HepG2 (cell line): ENCODE measurements around the gene SYNC. TPM values are rescaled to one million over a fixed set of nuclear protein-coding genes. Genes with fewer than 3 reads are reported as not detected.

Experiments
- ETV5 ChIP-seq: IDR thresholded peaks from 2 replicates; pipeline ENCODE4 v1.6.1; 2018; ENCODE audit warnings: missing biosample characterization, missing genetic modification reagents, inconsistent platforms, borderline replicate concordance
- FOXO1 ChIP-seq: sonication (generic); formaldehyde crosslinking; IDR thresholded peaks from 2 replicates; pipeline ENCODE4 v1.4.0; 2020; ENCODE audit warnings: missing genetic modification reagents
- NCOR1 ChIP-seq: fragments of 200-600 bp; sonication (generic); IDR thresholded peaks from 2 replicates; pipeline ENCODE4 v1.7.0; 2017; ENCODE audit warnings: antibody characterized with exemption, low read length, borderline replicate concordance
- NFKBIZ ChIP-seq: IDR thresholded peaks from 2 replicates; pipeline ENCODE4 v1.6.1; 2018; ENCODE audit warnings: missing genetic modification reagents, missing compliant biosample characterization
- SATB2 ChIP-seq: sonication (generic); formaldehyde crosslinking; IDR thresholded peaks from 2 replicates; pipeline ENCODE4 v1.5.0; 2020; ENCODE audit warnings: missing genetic modification reagents
- SIX4 ChIP-seq: sonication (generic); formaldehyde crosslinking; IDR thresholded peaks from 2 replicates; pipeline ENCODE4 v1.4.0; 2020; ENCODE audit warnings: missing genetic modification reagents
- SOX13 ChIP-seq, 3 experiments: fragments of 450-650 bp in 1 of 3; sonication (generic) in 1 of 3; formaldehyde crosslinking in 1 of 3; IDR thresholded peaks in 2 of 3; conservative IDR thresholded peaks in 1 of 3; 2 replicates each; pipeline versions ENCODE4 v1.5.0 to v1.6.1; 2016 to 2020; ENCODE audit warnings: antibody characterized with exemption in 1 of 3, mild to moderate bottlenecking in 1 of 3, missing compliant biosample characterization in 1 of 3, missing genetic modification reagents in 1 of 3, moderate library complexity in 1 of 3
- TEAD3 ChIP-seq: optimal IDR thresholded peaks from 2 replicates; pipeline ENCODE3; 2016; ENCODE audit warnings: borderline replicate concordance
- YY1 ChIP-seq: IDR thresholded peaks from 2 replicates; pipeline ENCODE4 v1.6.1; 2011; ENCODE audit warnings: low read length, low read depth, moderate library complexity, mild to moderate bottlenecking; ENCODE audit not compliant: insufficient read depth, insufficient replicate concordance
- ZNF224 ChIP-seq: sonication (generic); formaldehyde crosslinking; IDR thresholded peaks from 2 replicates; pipeline ENCODE4 v1.5.0; 2020; ENCODE audit warnings: mild to moderate bottlenecking, missing genetic modification reagents
- ZNF629 ChIP-seq: sonication (generic); formaldehyde crosslinking; conservative IDR thresholded peaks from 2 replicates; pipeline ENCODE4 v1.5.0; 2020; ENCODE audit warnings: missing genetic modification reagents
- ZNF713 ChIP-seq: sonication (generic); formaldehyde crosslinking; IDR thresholded peaks from 2 replicates; pipeline ENCODE4 v1.4.0; 2020; ENCODE audit warnings: mild to moderate bottlenecking, missing genetic modification reagents
- ZNF768 ChIP-seq: sonication (generic); formaldehyde crosslinking; IDR thresholded peaks from 2 replicates; pipeline ENCODE4 v1.4.0; 2020; ENCODE audit warnings: missing genetic modification reagents
- ZZZ3 ChIP-seq: sonication (generic); formaldehyde crosslinking; IDR thresholded peaks from 2 replicates; pipeline ENCODE4 v1.4.0; 2020; ENCODE audit warnings: missing genetic modification reagents, mild to moderate bottlenecking, borderline replicate concordance
- polyA plus RNA-seq, 8 experiments: library from polyadenylated mRNA; depleted of rRNA in 3 of 8; stranded (reverse) in 7 of 8; unstranded in 1 of 8; fragments of >200 nt; fragmentation: Illumina TruSeq in 4 of 8; extraction: Trizol in 4 of 8; gene quantifications; 2 replicates each; pipeline versions ENCODE4 v1.2.1 to v1.2.3, GENCODE V29; 2011 to 2016; ENCODE audit warnings: low read depth in 4 of 8, missing spikeins in 1 of 8, mixed read lengths in 1 of 8; ENCODE audit not compliant: insufficient read depth in 1 of 8
- total RNA-seq, 5 experiments: library from RNA; depleted of rRNA; stranded (reverse); fragments of >200 nt; fragmentation: Illumina TruSeq; extraction: Trizol; gene quantifications; 2 replicates each; pipeline ENCODE4 v1.2.3, GENCODE V29; 2016; ENCODE audit warnings: low read depth in 1 of 5
- TF ChIP-seq, protein P1 (sequence below): sonication (generic); formaldehyde crosslinking; IDR thresholded peaks from 2 replicates; pipeline ENCODE4 v1.4.0; 2020; ENCODE audit warnings: missing genetic modification reagents
- TF ChIP-seq, protein P2 (sequence below): sonication (generic); formaldehyde crosslinking; IDR thresholded peaks from 2 replicates; pipeline ENCODE4 v1.5.0; 2020; ENCODE audit warnings: missing genetic modification reagents
- TF ChIP-seq, protein P3 (sequence below): IDR thresholded peaks from 2 replicates; pipeline ENCODE4 v1.6.1; 2016; ENCODE audit warnings: mild to moderate bottlenecking
- TF ChIP-seq, protein P4 (sequence below): IDR thresholded peaks from 2 replicates; pipeline ENCODE4 v1.6.1; 2016; ENCODE audit warnings: low read depth
- TF ChIP-seq, protein P5 (sequence below): sonication (generic); formaldehyde crosslinking; IDR thresholded peaks from 2 replicates; pipeline ENCODE4 v1.4.0; 2020; ENCODE audit warnings: missing genetic modification reagents
- TF ChIP-seq, protein P6 (sequence below): sonication (generic); formaldehyde crosslinking; conservative IDR thresholded peaks from 2 replicates; pipeline ENCODE4 v1.5.0; 2020; ENCODE audit warnings: missing genetic modification reagents

SYNC gene
- total and polyA plus RNA-seq, 2 of the 13 experiments (the other 11 are each of a cell fraction or from before 2014, with no cell fraction given), result 2.4 to 5.4 TPM

DNA sequence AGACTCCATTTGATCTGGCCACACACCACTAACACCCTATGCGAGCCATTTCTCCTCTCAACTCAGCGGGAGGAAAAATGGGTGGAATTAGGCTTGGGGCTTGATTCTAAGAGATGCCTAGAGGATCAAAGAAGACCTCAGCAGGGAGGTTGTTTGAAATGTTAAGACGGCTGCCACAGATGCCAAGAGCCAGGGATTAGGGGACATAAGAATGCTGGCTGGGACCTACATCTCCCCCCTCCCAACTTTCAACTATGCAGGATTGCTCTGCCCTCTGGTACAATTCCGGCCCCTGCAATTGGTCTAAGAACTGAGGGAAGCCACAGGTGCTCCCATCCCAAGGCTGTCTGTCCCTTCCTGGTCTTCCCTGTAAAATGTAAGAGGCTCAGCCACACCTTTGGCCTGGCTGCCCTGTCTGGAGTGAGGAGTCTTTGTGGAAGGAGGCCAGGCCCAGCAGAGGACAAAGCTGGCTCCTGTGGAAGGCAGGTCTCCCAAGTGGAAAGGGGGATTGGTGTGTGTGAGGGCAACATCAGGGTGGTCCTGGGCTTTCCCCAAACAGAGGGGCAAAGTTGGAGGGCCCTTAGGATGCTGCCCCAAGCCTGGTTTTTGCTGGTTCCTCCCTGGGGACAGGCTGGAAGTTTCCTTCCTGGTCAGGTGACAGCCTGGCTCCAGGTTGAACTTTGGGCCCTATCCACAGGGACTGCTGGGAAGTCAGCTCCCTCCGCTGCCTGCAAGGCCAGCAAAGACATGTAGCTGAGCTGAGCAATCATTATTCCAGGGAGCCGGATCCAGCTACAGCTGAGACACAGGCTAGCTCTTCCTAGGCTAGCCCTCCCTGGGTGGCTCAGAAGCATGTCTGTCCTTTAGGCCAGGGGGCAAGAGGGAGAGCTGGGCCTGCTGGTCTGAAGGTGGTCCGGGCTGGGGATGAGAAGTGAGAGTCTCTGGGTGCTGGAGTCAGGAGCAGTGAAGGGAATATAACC, 34.5 kb upstream of the SYNC start (continued):
- no peak for TF ChIP-seq SIX4 (CRISPR knock-in tag)
- peak; percentile 40; the same call in 1 of the 2 replicates for TF ChIP-seq ZNF768
- peak; percentile 55; the same call in 1 of the 2 replicates for TF ChIP-seq NCOR1
- TF ChIP-seq, protein P1, sequence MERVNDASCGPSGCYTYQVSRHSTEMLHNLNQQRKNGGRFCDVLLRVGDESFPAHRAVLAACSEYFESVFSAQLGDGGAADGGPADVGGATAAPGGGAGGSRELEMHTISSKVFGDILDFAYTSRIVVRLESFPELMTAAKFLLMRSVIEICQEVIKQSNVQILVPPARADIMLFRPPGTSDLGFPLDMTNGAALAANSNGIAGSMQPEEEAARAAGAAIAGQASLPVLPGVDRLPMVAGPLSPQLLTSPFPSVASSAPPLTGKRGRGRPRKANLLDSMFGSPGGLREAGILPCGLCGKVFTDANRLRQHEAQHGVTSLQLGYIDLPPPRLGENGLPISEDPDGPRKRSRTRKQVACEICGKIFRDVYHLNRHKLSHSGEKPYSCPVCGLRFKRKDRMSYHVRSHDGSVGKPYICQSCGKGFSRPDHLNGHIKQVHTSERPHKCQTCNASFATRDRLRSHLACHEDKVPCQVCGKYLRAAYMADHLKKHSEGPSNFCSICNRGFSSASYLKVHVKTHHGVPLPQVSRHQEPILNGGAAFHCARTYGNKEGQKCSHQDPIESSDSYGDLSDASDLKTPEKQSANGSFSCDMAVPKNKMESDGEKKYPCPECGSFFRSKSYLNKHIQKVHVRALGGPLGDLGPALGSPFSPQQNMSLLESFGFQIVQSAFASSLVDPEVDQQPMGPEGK (CRISPR knock-in tag), result peak; percentile 58; the same call in 1 of the 2 replicates
- peak; percentile 46 for TF ChIP-seq ZNF629 (CRISPR knock-in tag)
- TF ChIP-seq, protein P2, sequence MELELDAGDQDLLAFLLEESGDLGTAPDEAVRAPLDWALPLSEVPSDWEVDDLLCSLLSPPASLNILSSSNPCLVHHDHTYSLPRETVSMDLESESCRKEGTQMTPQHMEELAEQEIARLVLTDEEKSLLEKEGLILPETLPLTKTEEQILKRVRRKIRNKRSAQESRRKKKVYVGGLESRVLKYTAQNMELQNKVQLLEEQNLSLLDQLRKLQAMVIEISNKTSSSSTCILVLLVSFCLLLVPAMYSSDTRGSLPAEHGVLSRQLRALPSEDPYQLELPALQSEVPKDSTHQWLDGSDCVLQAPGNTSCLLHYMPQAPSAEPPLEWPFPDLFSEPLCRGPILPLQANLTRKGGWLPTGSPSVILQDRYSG (CRISPR knock-in tag), result no peak
- TF ChIP-seq, protein P3, sequence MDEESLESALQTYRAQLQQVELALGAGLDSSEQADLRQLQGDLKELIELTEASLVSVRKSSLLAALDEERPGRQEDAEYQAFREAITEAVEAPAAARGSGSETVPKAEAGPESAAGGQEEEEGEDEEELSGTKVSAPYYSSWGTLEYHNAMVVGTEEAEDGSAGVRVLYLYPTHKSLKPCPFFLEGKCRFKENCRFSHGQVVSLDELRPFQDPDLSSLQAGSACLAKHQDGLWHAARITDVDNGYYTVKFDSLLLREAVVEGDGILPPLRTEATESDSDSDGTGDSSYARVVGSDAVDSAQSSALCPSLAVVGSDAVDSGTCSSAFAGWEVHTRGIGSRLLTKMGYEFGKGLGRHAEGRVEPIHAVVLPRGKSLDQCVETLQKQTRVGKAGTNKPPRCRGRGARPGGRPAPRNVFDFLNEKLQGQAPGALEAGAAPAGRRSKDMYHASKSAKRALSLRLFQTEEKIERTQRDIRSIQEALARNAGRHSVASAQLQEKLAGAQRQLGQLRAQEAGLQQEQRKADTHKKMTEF (CRISPR knock-in tag), result peak; percentile 78
- TF ChIP-seq ETV5 (CRISPR knock-in tag), result peak; percentile 61
- TF ChIP-seq, protein P4, sequence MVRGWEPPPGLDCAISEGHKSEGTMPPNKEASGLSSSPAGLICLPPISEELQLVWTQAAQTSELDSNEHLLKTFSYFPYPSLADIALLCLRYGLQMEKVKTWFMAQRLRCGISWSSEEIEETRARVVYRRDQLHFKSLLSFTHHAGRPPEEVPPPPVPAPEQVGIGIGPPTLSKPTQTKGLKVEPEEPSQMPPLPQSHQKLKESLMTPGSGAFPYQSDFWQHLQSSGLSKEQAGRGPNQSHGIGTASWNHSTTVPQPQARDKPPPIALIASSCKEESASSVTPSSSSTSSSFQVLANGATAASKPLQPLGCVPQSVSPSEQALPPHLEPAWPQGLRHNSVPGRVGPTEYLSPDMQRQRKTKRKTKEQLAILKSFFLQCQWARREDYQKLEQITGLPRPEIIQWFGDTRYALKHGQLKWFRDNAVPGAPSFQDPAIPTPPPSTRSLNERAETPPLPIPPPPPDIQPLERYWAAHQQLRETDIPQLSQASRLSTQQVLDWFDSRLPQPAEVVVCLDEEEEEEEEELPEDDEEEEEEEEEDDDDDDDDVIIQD, result peak; percentile 80
- TF ChIP-seq YY1, result peak; percentile 31
- TF ChIP-seq TEAD3 (CRISPR knock-in tag), result peak; percentile 64
- no peak for TF ChIP-seq ZNF713
- TF ChIP-seq, protein P5, sequence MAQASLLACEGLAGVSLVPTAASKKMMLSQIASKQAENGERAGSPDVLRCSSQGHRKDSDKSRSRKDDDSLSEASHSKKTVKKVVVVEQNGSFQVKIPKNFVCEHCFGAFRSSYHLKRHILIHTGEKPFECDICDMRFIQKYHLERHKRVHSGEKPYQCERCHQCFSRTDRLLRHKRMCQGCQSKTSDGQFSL (CRISPR knock-in tag), result no peak
- TF ChIP-seq NFKBIZ (CRISPR knock-in tag), result peak; percentile 79; the same call in 1 of the 2 replicates
- TF ChIP-seq ZZZ3 (CRISPR knock-in tag), result peak; percentile 82; the same call in 1 of the 2 replicates
- TF ChIP-seq SOX13 (IDR thresholded peaks at IDR 0.05), result no peak
- peak in 1 of 2 experiments; percentile 49; a peak in 2 of 4 replicates for TF ChIP-seq SOX13 (CRISPR knock-in tag; conservative IDR thresholded peaks at IDR 0.05 in 1 of 2, IDR thresholded peaks at IDR 0.05 in 1 of 2)
- TF ChIP-seq SATB2, result no peak
- TF ChIP-seq ZNF224 (CRISPR knock-in tag), result peak; percentile 83; the same call in 1 of the 2 replicates
- peak; percentile 51; the same call in 1 of the 2 replicates for TF ChIP-seq FOXO1 (CRISPR knock-in tag)
- TF ChIP-seq, protein P6, sequence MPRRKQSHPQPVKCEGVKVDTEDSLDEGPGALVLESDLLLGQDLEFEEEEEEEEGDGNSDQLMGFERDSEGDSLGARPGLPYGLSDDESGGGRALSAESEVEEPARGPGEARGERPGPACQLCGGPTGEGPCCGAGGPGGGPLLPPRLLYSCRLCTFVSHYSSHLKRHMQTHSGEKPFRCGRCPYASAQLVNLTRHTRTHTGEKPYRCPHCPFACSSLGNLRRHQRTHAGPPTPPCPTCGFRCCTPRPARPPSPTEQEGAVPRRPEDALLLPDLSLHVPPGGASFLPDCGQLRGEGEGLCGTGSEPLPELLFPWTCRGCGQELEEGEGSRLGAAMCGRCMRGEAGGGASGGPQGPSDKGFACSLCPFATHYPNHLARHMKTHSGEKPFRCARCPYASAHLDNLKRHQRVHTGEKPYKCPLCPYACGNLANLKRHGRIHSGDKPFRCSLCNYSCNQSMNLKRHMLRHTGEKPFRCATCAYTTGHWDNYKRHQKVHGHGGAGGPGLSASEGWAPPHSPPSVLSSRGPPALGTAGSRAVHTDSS (CRISPR knock-in tag), result no peak
